GM19438 (cell line): ENCODE measurements around the gene TSPAN13.
A peak's percentile ranks its signal among the peaks of the same experiment; 100 is the strongest.
"Not testable (repeated sequence)": the region's sequence is repeated elsewhere in the genome, so short reads cannot be mapped to it uniquely, and the experiment has no call there.

Experiments used
- ATAC-seq: cut with Tn5 transposase; IDR thresholded peaks from one replicate; pipeline ENCODE4 v1.9.1; 2021; ENCODE audit warnings: low read depth; ENCODE audit not compliant: unreplicated experiment

TSPAN13 gene

GRCh38 chr7:16740623-16740953, 13.0 kb upstream of the TSPAN13 start:
- no peak for ATAC-seq

DNA sequence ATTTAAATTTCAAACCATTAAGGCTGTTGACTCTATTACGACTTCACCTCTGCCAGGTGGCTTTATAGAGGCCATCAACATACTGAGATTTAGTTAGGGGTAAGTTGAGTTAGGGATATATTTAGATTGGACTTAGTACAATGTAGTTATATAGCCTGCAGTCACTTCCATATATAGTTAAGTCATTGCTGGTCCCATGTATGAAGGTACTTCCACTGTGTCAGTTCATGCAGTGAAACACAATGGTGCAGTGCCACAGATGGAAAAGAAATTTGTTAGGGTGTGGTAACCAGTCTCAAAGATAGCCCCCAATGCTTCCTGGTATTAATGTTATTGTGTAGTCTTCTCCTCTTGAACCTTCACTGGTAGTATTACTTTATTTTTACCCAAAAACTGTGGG, 12.6 kb upstream of the TSPAN13 start:
- ATAC-seq, result no peak

DNA sequence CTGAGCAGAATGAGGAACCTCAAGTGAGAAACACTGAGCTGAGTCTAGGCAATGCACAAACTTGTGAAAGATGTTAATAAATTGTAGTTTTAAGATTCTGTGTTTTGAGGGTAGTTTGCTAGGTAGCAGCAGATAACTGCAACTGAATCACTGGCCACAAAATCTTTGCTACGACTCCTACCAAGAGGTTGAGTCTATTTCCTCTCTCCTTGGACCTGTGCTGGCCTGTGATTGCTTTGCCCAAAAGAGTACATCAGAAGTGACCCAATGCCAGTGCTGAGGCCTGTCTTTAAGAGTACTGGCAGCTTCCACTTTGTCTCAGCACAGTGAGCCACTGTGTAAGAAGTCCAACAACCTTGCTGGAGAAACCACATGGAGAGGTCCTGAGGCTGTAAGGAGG, 11.9 kb upstream of the TSPAN13 start:
- no peak for ATAC-seq

DNA sequence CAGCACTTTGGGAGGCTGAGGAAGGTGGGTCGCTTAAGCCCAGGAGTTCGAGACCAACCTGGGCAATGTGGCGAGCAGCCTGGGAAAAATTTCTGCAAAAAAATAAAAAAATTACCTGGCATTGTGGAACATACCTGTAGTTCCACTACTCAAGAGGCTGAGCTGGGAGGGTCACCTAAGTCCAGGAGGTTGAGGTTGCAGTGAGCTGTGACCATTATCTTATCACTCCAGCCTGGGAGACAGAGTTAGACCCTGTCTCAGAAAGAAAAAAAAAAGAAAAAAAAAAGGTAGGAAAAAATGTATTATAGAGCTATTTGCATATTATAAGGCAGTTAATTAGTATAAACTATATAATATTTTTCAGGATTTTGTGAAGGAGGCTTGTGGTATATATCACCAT, 11.0 kb upstream of the TSPAN13 start:
- ATAC-seq, result no peak

DNA sequence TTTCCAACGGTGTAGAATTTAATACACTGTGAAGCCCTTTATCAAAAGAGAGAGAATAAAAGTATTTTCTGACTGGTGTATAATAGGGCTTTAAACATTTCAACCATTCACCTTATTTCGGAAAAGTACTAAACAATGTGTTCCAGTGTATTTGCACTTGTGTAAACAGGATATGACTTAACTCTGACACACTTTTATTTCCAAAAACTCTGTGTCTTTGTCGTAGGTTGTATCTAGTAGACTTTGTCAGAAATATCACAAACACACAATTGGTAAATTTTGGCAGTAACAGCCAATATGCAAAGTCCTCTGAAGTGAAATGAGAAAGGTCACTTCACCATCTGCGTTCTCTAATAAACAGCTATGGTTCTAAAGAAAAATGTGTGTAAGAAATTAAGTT, 10.3 kb upstream of the TSPAN13 start:
- ATAC-seq, result no peak

GRCh38 chr7:16744518-16745250, 8.9 kb upstream of the TSPAN13 start:
- no peak for ATAC-seq

DNA sequence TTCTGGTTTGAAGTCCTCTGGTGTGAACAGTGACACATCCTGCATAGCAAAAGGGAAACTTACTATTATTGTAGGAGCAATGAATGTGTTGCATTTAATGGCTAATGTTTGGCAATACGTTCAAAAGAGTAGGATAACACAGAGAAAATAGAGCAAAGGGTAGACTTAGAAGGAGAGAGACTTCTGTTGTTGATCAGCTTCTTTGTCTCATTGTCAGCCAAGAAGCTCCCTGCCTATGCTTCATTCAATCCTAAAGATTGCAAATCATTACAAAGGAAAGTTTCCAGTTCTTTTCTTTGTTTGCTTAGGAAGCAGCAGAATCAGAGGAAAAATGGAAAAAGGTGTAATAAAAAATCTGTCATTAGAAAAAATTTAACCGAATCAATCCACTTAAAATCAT, 7.9 kb upstream of the TSPAN13 start:
- ATAC-seq, result no peak

DNA sequence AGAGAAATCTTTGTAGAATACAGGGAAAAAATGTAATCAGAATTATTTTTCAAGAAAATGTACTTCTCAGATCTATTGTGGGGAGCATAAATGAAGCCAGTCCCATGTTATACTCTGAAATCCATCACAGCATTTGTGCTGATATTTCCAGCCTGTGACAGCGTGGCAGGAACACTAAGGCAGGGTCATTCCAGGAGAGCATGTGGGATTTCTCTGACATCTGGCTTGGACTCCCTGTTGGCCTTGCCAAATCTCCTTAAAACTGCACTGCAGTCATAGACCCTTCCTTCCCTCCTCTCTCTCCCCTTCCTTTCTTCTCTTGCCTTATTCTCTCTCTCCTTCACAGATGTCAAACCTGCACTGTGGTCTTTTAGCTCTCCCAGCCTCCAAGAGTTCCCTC, 6.5 kb upstream of the TSPAN13 start:
- no peak for ATAC-seq

GRCh38 chr7:16753932-16754855, 639 bp downstream of the TSPAN13 start:
- ATAC-seq, result peak; percentile 16

GRCh38 chr7:16754856-16755317, 1.3 kb downstream of the TSPAN13 start:
- no peak for ATAC-seq

- ATAC-seq, result no peak
These were observed 1.8 kb downstream of the TSPAN13 start for GRCh38 chr7:16755397-16755796.

DNA sequence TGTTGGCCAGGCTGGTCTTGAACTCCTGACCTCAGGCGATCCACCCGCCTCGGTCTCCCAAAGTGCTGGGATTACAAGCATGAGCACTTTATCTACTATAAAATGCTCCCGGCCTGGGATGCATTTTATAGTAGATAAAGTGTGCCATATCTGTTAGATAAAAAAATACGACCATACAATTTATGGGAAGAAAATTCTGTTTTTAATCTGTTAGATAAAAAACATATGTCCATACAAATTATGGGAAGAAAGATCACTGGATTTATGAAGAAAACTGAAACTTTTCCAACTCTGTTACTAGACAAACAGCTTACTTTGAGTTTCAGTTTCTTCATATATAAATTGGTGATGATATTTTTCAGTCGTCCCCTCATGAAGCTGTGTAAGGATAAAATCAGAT, 4.5 kb downstream of the TSPAN13 start:
- ATAC-seq, result no peak

GRCh38 chr7:16758631-16759611, 5.4 kb downstream of the TSPAN13 start:
- ATAC-seq, result no peak

DNA sequence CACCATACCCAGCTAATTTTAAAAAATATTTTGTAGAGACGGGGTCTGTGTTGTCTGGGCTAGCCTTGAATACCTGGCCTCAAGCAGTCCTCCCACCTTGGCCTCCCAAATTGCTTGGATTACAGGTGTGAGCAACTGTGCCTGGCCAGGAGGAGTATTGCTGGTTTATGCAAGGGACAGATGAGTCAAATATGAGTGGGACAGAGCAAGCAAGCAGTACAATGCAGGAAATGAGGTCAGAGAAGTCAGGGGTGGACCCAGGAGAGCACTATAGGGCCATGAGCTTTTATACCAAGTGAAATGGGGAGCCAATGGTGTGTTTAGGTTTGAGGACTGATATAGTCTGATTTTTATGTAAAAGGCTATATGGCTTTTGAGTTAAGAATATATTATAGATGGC, 6.3 kb downstream of the TSPAN13 start:
- ATAC-seq, result no peak

DNA sequence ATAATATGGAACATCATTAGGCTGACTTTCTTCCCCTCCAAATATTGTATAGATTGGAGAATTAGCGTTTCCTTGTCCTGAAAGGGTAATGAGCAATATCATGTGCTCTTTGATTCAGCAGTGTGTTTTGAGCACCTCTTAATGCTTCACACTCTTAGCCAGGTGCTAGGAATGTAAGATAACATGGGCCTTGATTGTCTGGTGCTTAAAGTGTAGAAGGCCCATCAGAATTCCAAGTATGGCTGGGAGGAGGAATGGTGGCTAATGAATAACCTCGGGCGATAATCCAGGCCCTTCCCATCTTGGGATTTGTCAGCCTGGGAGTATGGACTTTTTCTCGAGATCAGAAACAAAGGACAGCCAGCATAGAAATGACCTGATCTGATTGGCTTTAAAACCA, 8.6 kb downstream of the TSPAN13 start:
- no peak for ATAC-seq

- ATAC-seq, result no peak
These were observed 11.4 kb downstream of the TSPAN13 start for GRCh38 chr7:16764942-16765341.

DNA sequence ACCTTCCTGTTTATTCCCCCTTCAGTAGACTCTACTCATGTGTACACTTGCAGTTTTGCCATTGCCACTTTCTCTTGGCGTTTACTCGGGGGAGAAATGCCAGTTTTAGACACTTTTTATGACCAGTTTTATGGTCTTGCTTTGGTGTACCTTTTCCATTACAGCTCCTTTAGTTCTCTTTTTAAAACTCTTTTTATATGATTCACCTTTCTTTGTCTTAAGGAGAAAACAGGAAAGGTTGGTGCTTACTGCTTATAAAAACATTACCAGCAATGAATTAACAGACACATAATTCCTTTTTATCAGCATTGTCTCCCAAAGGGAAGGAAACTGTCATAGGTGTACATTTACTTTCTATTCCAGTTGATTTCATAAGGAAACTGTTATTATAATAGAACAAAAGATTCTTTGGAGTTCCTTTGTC, 11.9 kb downstream of the TSPAN13 start:
- ATAC-seq, result no peak

DNA sequence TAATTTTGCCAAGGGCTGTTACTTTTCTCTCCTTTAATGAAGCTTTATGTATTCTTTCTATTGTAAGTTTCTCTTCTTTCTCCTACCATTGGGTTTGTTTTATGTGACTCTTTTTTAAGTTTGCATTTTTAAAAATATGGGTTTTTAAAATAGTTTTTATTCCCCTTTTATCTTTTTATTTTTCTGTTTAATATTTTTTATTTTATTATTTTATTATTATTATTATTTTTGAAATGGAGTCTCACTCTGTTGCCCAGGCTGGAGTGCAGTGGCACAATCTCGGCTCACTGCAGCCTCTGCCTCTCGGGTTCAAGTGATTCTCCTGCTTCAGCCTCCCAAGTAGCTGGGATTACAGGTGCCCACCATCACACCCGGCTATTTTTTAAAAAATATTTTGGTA, 16.4 kb downstream of the TSPAN13 start:
- ATAC-seq, result not testable (repeated sequence)

GRCh38 chr7:16770657-16771329, 17.2 kb downstream of the TSPAN13 start:
- no peak for ATAC-seq

- ATAC-seq, result no peak
These were observed 19.8 kb downstream of the TSPAN13 start for GRCh38 chr7:16773326-16773725.
